HEK293 (cell line): ENCODE results near the gene SERPINB3.

Experiments
- CTCF ChIA-PET: fragments of 350-600 bp; formaldehyde crosslinking; extraction: SDS; loops from one replicate; lab custom pipeline; 2021; ENCODE audit warnings: antibody characterized with exemption; lab: Yijun Ruan, JAX
- POLR2A ChIA-PET: fragments of 300-600 bp; formaldehyde crosslinking; extraction: SDS; loops from one replicate; lab custom pipeline; 2020; ENCODE audit warnings: antibody characterized with exemption, inconsistent platforms; lab: Yijun Ruan, JAX
- H3K27ac ChIP-seq: fragments of 200-500 bp; sonication (Bioruptor generic); 2 replicates; pipeline ENCODE4 v1.5.1; 2014; ENCODE audit warnings: low read depth, low read length, control low read depth, inconsistent platforms; ENCODE audit errors: extremely low read depth
- H3K36me3 ChIP-seq, 2 experiments: fragments of 200-500 bp in 1 of 2; sonication (Bioruptor generic) in 1 of 2; 1 replicate in 1 of 2; 2 replicates in 1 of 2; pipeline ENCODE4 v1.5.1; 2014 to 2017; ENCODE audit warnings: inconsistent platforms in 2 of 2, low read length in 2 of 2; ENCODE audit not compliant: control insufficient read depth in 2 of 2, insufficient read depth in 1 of 2
- H3K4me1 ChIP-seq: fragments of 200-500 bp; sonication (Bioruptor generic); 2 replicates; pipeline ENCODE4 v1.5.1; 2014; ENCODE audit warnings: mild to moderate bottlenecking, low read length, inconsistent platforms; ENCODE audit not compliant: control insufficient read depth, insufficient read depth
- H3K4me3 ChIP-seq: 2 replicates; pipeline ENCODE4 v1.5.1; 2011; ENCODE audit warnings: low read depth, mild to moderate bottlenecking, control low read depth, low read length, moderate library complexity
- H3K9me3 ChIP-seq: fragments of 200-500 bp; sonication (Bioruptor generic); 2 replicates; pipeline ENCODE4 v1.5.1; 2014; ENCODE audit warnings: low read depth, low read length, inconsistent platforms; ENCODE audit not compliant: control insufficient read depth, insufficient read depth
- HOXC10 ChIP-seq: sonication (generic); formaldehyde crosslinking; IDR thresholded peaks from 2 replicates; pipeline ENCODE4 v1.8.1; 2023; ENCODE audit warnings: mild to moderate bottlenecking, missing genetic modification reagents
- KLF1 ChIP-seq: fragments of 450-650 bp; formaldehyde crosslinking; IDR thresholded peaks from 2 replicates; pipeline ENCODE4 v1.5.1; 2016; ENCODE audit warnings: missing biosample characterization, missing genetic modification characterization
- MZF1 ChIP-seq: fragments of 450-650 bp; formaldehyde crosslinking; IDR thresholded peaks from 2 replicates; pipeline ENCODE4 v1.5.1; 2017; ENCODE audit warnings: missing biosample characterization, missing genetic modification characterization, borderline replicate concordance
- REPIN1 ChIP-seq: fragments of 450-650 bp; formaldehyde crosslinking; IDR thresholded peaks from 2 replicates; pipeline ENCODE4 v1.5.1; 2017; ENCODE audit warnings: missing biosample characterization, missing genetic modification characterization, low read depth
- ZBTB17 ChIP-seq: fragments of 450-650 bp; formaldehyde crosslinking; IDR thresholded peaks from 2 replicates; pipeline ENCODE4 v1.5.1; 2016; ENCODE audit warnings: missing biosample characterization, missing genetic modification characterization
- ZBTB21 ChIP-seq: fragments of 450-650 bp; formaldehyde crosslinking; IDR thresholded peaks from 2 replicates; pipeline ENCODE4 v1.5.1; 2017; ENCODE audit warnings: missing biosample characterization, missing genetic modification characterization
- ZNF530 ChIP-seq: fragments of 450-650 bp; formaldehyde crosslinking; IDR thresholded peaks from 2 replicates; pipeline ENCODE4 v1.5.1; 2016; ENCODE audit warnings: low read depth, missing biosample characterization, missing genetic modification characterization
- ZNF548 ChIP-seq: fragments of 450-650 bp; formaldehyde crosslinking; IDR thresholded peaks from 2 replicates; pipeline ENCODE4 v1.5.1; 2016; ENCODE audit warnings: missing biosample characterization, missing genetic modification characterization
- ZNF560 ChIP-seq: fragments of 450-650 bp; formaldehyde crosslinking; IDR thresholded peaks from 2 replicates; pipeline ENCODE4 v1.5.1; 2017; ENCODE audit warnings: missing biosample characterization, missing genetic modification characterization, borderline replicate concordance
- ZNF785 ChIP-seq: fragments of 450-650 bp; formaldehyde crosslinking; IDR thresholded peaks from 2 replicates; pipeline ENCODE4 v1.5.1; 2016; ENCODE audit warnings: missing biosample characterization, missing genetic modification characterization
- TF ChIP-seq, protein P1 (sequence below): fragments of 450-650 bp; formaldehyde crosslinking; IDR thresholded peaks from 2 replicates; pipeline ENCODE4 v1.5.1; 2016; ENCODE audit warnings: missing biosample characterization, missing genetic modification characterization
- TF ChIP-seq, protein P2 (sequence below): fragments of 450-650 bp; formaldehyde crosslinking; IDR thresholded peaks from 2 replicates; pipeline ENCODE4 v1.5.1; 2017; ENCODE audit warnings: missing biosample characterization, missing genetic modification characterization
- TF ChIP-seq, protein P3 (sequence below): fragments of 450-650 bp; formaldehyde crosslinking; IDR thresholded peaks from 2 replicates; pipeline ENCODE4 v1.5.1; 2016; ENCODE audit warnings: missing biosample characterization, missing genetic modification characterization, borderline replicate concordance
- TF ChIP-seq, protein P4 (sequence below): fragments of 450-650 bp; formaldehyde crosslinking; IDR thresholded peaks from 2 replicates; pipeline ENCODE4 v1.5.1; 2016; ENCODE audit warnings: missing biosample characterization, missing genetic modification characterization
- TF ChIP-seq, protein P5 (sequence below): fragments of 450-650 bp; formaldehyde crosslinking; IDR thresholded peaks from 2 replicates; pipeline ENCODE4 v1.5.1; 2016; ENCODE audit warnings: missing biosample characterization, missing genetic modification characterization
- TF ChIP-seq, protein P6 (sequence below): fragments of 450-650 bp; formaldehyde crosslinking; IDR thresholded peaks from 2 replicates; pipeline ENCODE4 v1.5.1; 2016; ENCODE audit warnings: missing biosample characterization, missing genetic modification characterization, borderline replicate concordance
- TF ChIP-seq, protein P7 (sequence below): fragments of 450-650 bp; formaldehyde crosslinking; IDR thresholded peaks from 2 replicates; pipeline ENCODE4; 2016; ENCODE audit warnings: missing biosample characterization, missing genetic modification characterization
- TF ChIP-seq, protein P8 (sequence below): fragments of 450-650 bp; formaldehyde crosslinking; IDR thresholded peaks from 2 replicates; pipeline ENCODE4 v1.5.1; 2016; ENCODE audit warnings: missing biosample characterization, missing genetic modification characterization

SERPINB3 gene

DNA sequence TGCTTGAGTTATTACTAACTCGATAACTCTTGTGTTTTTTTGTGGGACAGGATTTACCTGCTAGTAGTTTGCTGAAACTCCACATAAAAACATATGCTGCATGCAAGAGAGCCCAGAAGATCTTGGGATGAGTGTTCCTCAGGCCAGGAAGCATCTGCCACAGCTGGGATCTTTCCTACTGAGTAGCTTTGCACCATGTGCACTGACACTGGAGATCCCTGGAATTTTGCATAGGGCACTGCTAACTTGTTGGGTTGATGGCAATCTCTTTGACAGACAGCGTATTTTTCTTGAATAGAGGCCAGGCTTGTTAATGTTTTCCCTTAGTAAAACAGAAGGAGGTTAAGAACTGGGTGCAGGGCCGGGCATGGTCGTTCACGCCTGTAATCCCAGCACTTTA is 40.3 kb upstream of the SERPINB3 start:
- TF ChIP-seq HOXC10 (CRISPR knock-in tag): no peak
- TF ChIP-seq MZF1 (tag by site-specific recombination): no peak
- TF ChIP-seq KLF1 (tag by site-specific recombination): no peak
- TF ChIP-seq, protein P1, sequence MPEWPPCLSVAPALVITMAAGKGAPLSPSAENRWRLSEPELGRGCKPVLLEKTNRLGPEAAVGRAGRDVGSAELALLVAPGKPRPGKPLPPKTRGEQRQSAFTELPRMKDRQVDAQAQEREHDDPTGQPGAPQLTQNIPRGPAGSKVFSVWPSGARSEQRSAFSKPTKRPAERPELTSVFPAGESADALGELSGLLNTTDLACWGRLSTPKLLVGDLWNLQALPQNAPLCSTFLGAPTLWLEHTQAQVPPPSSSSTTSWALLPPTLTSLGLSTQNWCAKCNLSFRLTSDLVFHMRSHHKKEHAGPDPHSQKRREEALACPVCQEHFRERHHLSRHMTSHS: no peak
- TF ChIP-seq, protein P2, sequence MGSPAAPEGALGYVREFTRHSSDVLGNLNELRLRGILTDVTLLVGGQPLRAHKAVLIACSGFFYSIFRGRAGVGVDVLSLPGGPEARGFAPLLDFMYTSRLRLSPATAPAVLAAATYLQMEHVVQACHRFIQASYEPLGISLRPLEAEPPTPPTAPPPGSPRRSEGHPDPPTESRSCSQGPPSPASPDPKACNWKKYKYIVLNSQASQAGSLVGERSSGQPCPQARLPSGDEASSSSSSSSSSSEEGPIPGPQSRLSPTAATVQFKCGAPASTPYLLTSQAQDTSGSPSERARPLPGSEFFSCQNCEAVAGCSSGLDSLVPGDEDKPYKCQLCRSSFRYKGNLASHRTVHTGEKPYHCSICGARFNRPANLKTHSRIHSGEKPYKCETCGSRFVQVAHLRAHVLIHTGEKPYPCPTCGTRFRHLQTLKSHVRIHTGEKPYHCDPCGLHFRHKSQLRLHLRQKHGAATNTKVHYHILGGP (tag by site-specific recombination): no peak
- TF ChIP-seq ZBTB17 (tag by site-specific recombination): no peak
- no peak for TF ChIP-seq ZNF560 (tag by site-specific recombination)
- TF ChIP-seq, protein P3, sequence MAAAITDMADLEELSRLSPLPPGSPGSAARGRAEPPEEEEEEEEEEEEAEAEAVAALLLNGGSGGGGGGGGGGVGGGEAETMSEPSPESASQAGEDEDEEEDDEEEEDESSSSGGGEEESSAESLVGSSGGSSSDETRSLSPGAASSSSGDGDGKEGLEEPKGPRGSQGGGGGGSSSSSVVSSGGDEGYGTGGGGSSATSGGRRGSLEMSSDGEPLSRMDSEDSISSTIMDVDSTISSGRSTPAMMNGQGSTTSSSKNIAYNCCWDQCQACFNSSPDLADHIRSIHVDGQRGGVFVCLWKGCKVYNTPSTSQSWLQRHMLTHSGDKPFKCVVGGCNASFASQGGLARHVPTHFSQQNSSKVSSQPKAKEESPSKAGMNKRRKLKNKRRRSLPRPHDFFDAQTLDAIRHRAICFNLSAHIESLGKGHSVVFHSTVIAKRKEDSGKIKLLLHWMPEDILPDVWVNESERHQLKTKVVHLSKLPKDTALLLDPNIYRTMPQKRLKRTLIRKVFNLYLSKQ (tag by site-specific recombination): no peak
- TF ChIP-seq, protein P4, sequence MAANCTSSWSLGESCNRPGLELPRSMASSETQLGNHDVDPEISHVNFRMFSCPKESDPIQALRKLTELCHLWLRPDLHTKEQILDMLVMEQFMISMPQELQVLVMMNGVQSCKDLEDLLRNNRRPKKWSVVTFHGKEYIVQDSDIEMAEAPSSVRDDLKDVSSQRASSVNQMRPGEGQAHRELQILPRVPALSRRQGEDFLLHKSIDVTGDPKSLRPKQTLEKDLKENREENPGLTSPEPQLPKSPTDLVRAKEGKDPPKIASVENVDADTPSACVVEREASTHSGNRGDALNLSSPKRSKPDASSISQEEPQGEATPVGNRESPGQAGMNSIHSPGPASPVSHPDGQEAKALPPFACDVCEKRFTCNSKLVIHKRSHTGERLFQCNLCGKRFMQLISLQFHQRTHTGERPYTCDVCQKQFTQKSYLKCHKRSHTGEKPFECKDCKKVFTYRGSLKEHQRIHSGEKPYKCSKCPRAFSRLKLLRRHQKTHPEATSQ (tag by site-specific recombination): no peak
- TF ChIP-seq, protein P5, sequence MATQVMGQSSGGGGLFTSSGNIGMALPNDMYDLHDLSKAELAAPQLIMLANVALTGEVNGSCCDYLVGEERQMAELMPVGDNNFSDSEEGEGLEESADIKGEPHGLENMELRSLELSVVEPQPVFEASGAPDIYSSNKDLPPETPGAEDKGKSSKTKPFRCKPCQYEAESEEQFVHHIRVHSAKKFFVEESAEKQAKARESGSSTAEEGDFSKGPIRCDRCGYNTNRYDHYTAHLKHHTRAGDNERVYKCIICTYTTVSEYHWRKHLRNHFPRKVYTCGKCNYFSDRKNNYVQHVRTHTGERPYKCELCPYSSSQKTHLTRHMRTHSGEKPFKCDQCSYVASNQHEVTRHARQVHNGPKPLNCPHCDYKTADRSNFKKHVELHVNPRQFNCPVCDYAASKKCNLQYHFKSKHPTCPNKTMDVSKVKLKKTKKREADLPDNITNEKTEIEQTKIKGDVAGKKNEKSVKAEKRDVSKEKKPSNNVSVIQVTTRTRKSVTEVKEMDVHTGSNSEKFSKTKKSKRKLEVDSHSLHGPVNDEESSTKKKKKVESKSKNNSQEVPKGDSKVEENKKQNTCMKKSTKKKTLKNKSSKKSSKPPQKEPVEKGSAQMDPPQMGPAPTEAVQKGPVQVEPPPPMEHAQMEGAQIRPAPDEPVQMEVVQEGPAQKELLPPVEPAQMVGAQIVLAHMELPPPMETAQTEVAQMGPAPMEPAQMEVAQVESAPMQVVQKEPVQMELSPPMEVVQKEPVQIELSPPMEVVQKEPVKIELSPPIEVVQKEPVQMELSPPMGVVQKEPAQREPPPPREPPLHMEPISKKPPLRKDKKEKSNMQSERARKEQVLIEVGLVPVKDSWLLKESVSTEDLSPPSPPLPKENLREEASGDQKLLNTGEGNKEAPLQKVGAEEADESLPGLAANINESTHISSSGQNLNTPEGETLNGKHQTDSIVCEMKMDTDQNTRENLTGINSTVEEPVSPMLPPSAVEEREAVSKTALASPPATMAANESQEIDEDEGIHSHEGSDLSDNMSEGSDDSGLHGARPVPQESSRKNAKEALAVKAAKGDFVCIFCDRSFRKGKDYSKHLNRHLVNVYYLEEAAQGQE: no peak
- TF ChIP-seq, protein P6, sequence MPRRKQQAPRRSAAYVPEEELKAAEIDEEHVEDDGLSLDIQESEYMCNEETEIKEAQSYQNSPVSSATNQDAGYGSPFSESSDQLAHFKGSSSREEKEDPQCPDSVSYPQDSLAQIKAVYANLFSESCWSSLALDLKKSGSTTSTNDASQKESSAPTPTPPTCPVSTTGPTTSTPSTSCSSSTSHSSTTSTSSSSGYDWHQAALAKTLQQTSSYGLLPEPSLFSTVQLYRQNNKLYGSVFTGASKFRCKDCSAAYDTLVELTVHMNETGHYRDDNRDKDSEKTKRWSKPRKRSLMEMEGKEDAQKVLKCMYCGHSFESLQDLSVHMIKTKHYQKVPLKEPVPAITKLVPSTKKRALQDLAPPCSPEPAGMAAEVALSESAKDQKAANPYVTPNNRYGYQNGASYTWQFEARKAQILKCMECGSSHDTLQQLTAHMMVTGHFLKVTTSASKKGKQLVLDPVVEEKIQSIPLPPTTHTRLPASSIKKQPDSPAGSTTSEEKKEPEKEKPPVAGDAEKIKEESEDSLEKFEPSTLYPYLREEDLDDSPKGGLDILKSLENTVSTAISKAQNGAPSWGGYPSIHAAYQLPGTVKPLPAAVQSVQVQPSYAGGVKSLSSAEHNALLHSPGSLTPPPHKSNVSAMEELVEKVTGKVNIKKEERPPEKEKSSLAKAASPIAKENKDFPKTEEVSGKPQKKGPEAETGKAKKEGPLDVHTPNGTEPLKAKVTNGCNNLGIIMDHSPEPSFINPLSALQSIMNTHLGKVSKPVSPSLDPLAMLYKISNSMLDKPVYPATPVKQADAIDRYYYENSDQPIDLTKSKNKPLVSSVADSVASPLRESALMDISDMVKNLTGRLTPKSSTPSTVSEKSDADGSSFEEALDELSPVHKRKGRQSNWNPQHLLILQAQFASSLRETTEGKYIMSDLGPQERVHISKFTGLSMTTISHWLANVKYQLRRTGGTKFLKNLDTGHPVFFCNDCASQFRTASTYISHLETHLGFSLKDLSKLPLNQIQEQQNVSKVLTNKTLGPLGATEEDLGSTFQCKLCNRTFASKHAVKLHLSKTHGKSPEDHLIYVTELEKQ (tag by site-specific recombination): no peak
- no peak for TF ChIP-seq ZNF548 (tag by site-specific recombination)
- TF ChIP-seq REPIN1 (tag by site-specific recombination): no peak
- TF ChIP-seq ZNF785 (tag by site-specific recombination): no peak
- TF ChIP-seq ZBTB21 (tag by site-specific recombination): no peak
- TF ChIP-seq, protein P7, sequence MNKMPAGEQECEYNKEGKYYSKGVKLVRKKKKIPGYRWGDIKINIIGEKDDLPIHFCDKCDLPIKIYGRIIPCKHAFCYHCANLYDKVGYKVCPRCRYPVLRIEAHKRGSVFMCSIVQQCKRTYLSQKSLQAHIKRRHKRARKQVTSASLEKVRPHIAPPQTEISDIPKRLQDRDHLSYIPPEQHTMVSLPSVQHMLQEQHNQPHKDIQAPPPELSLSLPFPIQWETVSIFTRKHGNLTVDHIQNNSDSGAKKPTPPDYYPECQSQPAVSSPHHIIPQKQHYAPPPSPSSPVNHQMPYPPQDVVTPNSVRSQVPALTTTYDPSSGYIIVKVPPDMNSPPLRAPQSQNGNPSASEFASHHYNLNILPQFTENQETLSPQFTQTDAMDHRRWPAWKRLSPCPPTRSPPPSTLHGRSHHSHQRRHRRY (tag by site-specific recombination): no peak
- TF ChIP-seq, protein P8, sequence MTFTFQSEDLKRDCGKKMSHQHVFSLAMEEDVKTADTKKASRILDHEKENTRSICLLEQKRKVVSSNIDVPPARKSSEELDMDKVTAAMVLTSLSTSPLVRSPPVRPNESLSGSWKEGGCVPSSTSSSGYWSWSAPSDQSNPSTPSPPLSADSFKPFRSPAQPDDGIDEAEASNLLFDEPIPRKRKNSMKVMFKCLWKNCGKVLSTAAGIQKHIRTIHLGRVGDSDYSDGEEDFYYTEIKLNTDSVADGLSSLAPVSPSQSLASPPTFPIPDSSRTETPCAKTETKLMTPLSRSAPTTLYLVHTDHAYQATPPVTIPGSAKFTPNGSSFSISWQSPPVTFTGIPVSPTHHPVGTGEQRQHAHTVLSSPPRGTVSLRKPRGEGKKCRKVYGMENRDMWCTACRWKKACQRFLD (tag by site-specific recombination): no peak
- no peak for TF ChIP-seq ZNF530 (tag by site-specific recombination)
- ChIA-PET POLR2A (no interaction called here), CTCF (no interaction called here)
- no peaks in the 10 kb centered on the region for H3K9me3 ChIP-seq
- H3K27ac ChIP-seq: no peak overlapping the region
- H3K4me3 ChIP-seq: no peak overlapping the region
- H3K4me1 ChIP-seq: no peaks in the 10 kb centered on the region
- H3K36me3 ChIP-seq: no peaks in the 10 kb centered on the region
